ENCODE data around the gene MMP28. TPM values are rescaled to one million over a fixed set of nuclear protein-coding genes. Genes with fewer than 3 reads are reported as not detected.
A peak's percentile ranks its signal among the peaks of the same experiment; 100 is the strongest.

Gene MMP28
- total and polyA plus RNA-seq, 2 donors (not counting 1 experiment from before 2014, with no cell fraction given), result 1.1 to 4.6 TPM

GRCh38 chr17:35797370-35797769, 1.9 kb upstream of the MMP28 start:
- Histone ChIP-seq H3K9me3 (ENCODE audit: control insufficient read depth, insufficient read depth, low read depth, low read length) (no peaks in the 10 kb centered on the region), H3K36me3 (ENCODE audit: control insufficient read depth, insufficient read depth, low read length) (no peaks in the 10 kb centered on the region), H3K4me3 (replicated peaks in 1 of 4; ENCODE audit: control extremely low read depth in 1 of 4, insufficient read depth in 1 of 4, low read depth in 3 of 4, low read length in 4 of 4) (no peak overlapping the region), H3K4me1 (ENCODE audit: control insufficient read depth, extremely low read depth, insufficient read depth, low read length) (no peaks in the 10 kb centered on the region), H3K27me3 (ENCODE audit: control insufficient read depth, insufficient read depth, low read length) (peaks cover 62% of the 10 kb centered on the region), H2AFZ (ENCODE audit: low read length) (no peak overlapping the region), H3K27ac (ENCODE audit: insufficient read depth, low read length) (no peak overlapping the region), H4K20me1 (ENCODE audit: control insufficient read depth, extremely low read depth, insufficient read depth, low read length) (no peaks in the 10 kb centered on the region), H3K79me2 (ENCODE audit: control insufficient read depth, insufficient read depth, low read length) (no peaks in the 10 kb centered on the region), H3K4me2 (ENCODE audit: extremely low read depth, insufficient read depth, low read length) (no peak overlapping the region), H3K9ac (ENCODE audit: insufficient read depth, low read length) (no peak overlapping the region)
- TF ChIP-seq CTCF (conservative IDR thresholded peaks at IDR 0.05 in 1 of 2, IDR thresholded peaks at IDR 0.05 in 1 of 2; ENCODE audit: low read depth in 1 of 2, low read length in 2 of 2), result no peak
- TF ChIP-seq EZH2 (IDR thresholded peaks at IDR 0.05; ENCODE audit: low read length, missing control alignments), result no peak
- no peak for DNase-seq (ENCODE audit: low read depth in 2 of 2)

- H3K4me3 ChIP-seq (replicated peaks in 1 of 4; ENCODE audit: control extremely low read depth in 1 of 4, insufficient read depth in 1 of 4, low read depth in 3 of 4, low read length in 4 of 4), result no peak overlapping the region
- no peaks in the 10 kb centered on the region for H3K36me3 ChIP-seq (ENCODE audit: control insufficient read depth, insufficient read depth, low read length)
- no peaks in the 10 kb centered on the region for H3K4me1 ChIP-seq (ENCODE audit: control insufficient read depth, extremely low read depth, insufficient read depth, low read length)
- no peak overlapping the region for H3K9ac ChIP-seq (ENCODE audit: insufficient read depth, low read length)
- H3K27ac ChIP-seq (ENCODE audit: insufficient read depth, low read length), result no peak overlapping the region
- DNase-seq (ENCODE audit: low read depth in 2 of 2), result no peak
- H3K27me3 ChIP-seq (ENCODE audit: control insufficient read depth, insufficient read depth, low read length), result peaks cover 66% of the 10 kb centered on the region
- no peak for TF ChIP-seq CTCF (conservative IDR thresholded peaks at IDR 0.05 in 1 of 2, IDR thresholded peaks at IDR 0.05 in 1 of 2; ENCODE audit: low read depth in 1 of 2, low read length in 2 of 2)
- no peak for TF ChIP-seq EZH2 (IDR thresholded peaks at IDR 0.05; ENCODE audit: low read length, missing control alignments)
- H3K4me2 ChIP-seq (ENCODE audit: extremely low read depth, insufficient read depth, low read length), result no peak overlapping the region
- H3K79me2 ChIP-seq (ENCODE audit: control insufficient read depth, insufficient read depth, low read length), result no peaks in the 10 kb centered on the region
- no peaks in the 10 kb centered on the region for H4K20me1 ChIP-seq (ENCODE audit: control insufficient read depth, extremely low read depth, insufficient read depth, low read length)
- H3K9me3 ChIP-seq (ENCODE audit: control insufficient read depth, insufficient read depth, low read depth, low read length), result no peaks in the 10 kb centered on the region
- H2AFZ ChIP-seq (ENCODE audit: low read length), result no peak overlapping the region
Observed at GRCh38 chr17:35796942-35797341, 1.5 kb upstream of the MMP28 start.

GRCh38 chr17:35795871-35796265, 427 bp upstream of the MMP28 start:
- Histone ChIP-seq H3K79me2 (ENCODE audit: control insufficient read depth, insufficient read depth, low read length) (no peaks in the 10 kb centered on the region), H3K9me3 (ENCODE audit: control insufficient read depth, insufficient read depth, low read depth, low read length) (no peaks in the 10 kb centered on the region), H3K27me3 (ENCODE audit: control insufficient read depth, insufficient read depth, low read length) (peaks cover 69% of the 10 kb centered on the region), H3K27ac (ENCODE audit: insufficient read depth, low read length) (no peak overlapping the region), H2AFZ (ENCODE audit: low read length) (no peak overlapping the region), H3K4me3 (replicated peaks in 1 of 4; ENCODE audit: control extremely low read depth in 1 of 4, insufficient read depth in 1 of 4, low read depth in 3 of 4, low read length in 4 of 4) (peak overlapping the region in 2 of 4 experiments; percentile 50 to 56), H4K20me1 (ENCODE audit: control insufficient read depth, extremely low read depth, insufficient read depth, low read length) (no peaks in the 10 kb centered on the region), H3K4me1 (ENCODE audit: control insufficient read depth, extremely low read depth, insufficient read depth, low read length) (no peaks in the 10 kb centered on the region), H3K36me3 (ENCODE audit: control insufficient read depth, insufficient read depth, low read length) (no peaks in the 10 kb centered on the region), H3K4me2 (ENCODE audit: extremely low read depth, insufficient read depth, low read length) (peak overlapping the region; percentile 86), H3K9ac (ENCODE audit: insufficient read depth, low read length) (no peak overlapping the region)
- DNase-seq (ENCODE audit: low read depth in 2 of 2), result no peak
- TF ChIP-seq EZH2 (IDR thresholded peaks at IDR 0.05; ENCODE audit: low read length, missing control alignments), result peak; percentile 53
- TF ChIP-seq CTCF (conservative IDR thresholded peaks at IDR 0.05 in 1 of 2, IDR thresholded peaks at IDR 0.05 in 1 of 2; ENCODE audit: low read depth in 1 of 2, low read length in 2 of 2), result no peak
